ENCODE data around the gene ZNHIT3. TPM values are rescaled to one million over a fixed set of nuclear protein-coding genes. Genes with fewer than 3 reads are reported as not detected.

ZNHIT3 gene
- total and polyA plus RNA-seq, 10 of the 15 experiments (the other 5 are each of a cell fraction or from before 2014, with no cell fraction given), result 34.1 to 128 (median 55.6) TPM

- peaks cover 6% of the 10 kb centered on the region; the same call in 1 of the 2 replicates for H3K4me1 ChIP-seq (ENCODE audit: control insufficient read depth, insufficient read depth, low read length)
- no peak overlapping the region for H3K27ac ChIP-seq (ENCODE audit: control insufficient read depth, insufficient read depth)
- H3K36me3 ChIP-seq (ENCODE audit: control insufficient read depth in 2 of 2, insufficient read depth in 2 of 2, low read length in 1 of 2), result peaks cover 11 to 28% of the 10 kb centered on the region in 2 experiments; a peak in 3 of 4 replicates
- DNase-seq (ENCODE audit: low read depth, low spot score) (no peak), ATAC-seq (no peak), FAIRE-seq (no peak)
- no peaks in the 10 kb centered on the region for H3K27me3 ChIP-seq (replicated peaks in 1 of 2; ENCODE audit: control insufficient read depth in 2 of 2, insufficient read depth in 2 of 2, low read length in 1 of 2)
- no peaks in the 10 kb centered on the region for H4K20me1 ChIP-seq (ENCODE audit: control insufficient read depth, insufficient read depth)
- SMC1A ChIA-PET (ENCODE audit: uncharacterized antibody, unreplicated experiment), result interaction anchor here (1.0 kb wide), 1 partner anchor 23 kb away, joined by 3 read pairs; no protein-coding TSS in a partner anchor
- intact Hi-C loops (cut with micrococcal nuclease; ENCODE audit: unreplicated experiment) (no loop called here), in situ Hi-C loops (cut with MboI) (no loop called here)
- CTCF ChIA-PET, result interaction anchor here (0.7 to 2.6 kb wide), 2 partner anchors 11 to 1060 kb away, joined by 4 to 15 read pairs; partner anchors contain the start of genes MYO19 and PIGW
- POLR2A ChIA-PET, result interaction anchor here (1.0 kb wide), 1 partner anchor 65 kb away, joined by 3 read pairs; no protein-coding TSS in a partner anchor
- no peak for TF ChIP-seq MAX (IDR thresholded peaks at IDR 0.05; ENCODE audit: low read depth, low read length)
- TF ChIP-seq ZNF622 (IDR thresholded peaks at IDR 0.05), result no peak
- TF ChIP-seq ZNF592 (IDR thresholded peaks at IDR 0.05), result no peak
- TF ChIP-seq NFXL1 (IDR thresholded peaks at IDR 0.05; ENCODE audit: borderline replicate concordance), result no peak
- no peak for TF ChIP-seq NBN (IDR thresholded peaks at IDR 0.05)
- TF ChIP-seq TBL1XR1 (IDR thresholded peaks at IDR 0.05; ENCODE audit: low read depth, low read length), result no peak
- TF ChIP-seq BCL11A (IDR thresholded peaks at IDR 0.05; ENCODE audit: low read depth, low read length), result no peak
- TF ChIP-seq ZZZ3 (IDR thresholded peaks at IDR 0.05; ENCODE audit: control insufficient read depth, insufficient read length, low read depth), result no peak
- TF ChIP-seq BHLHE40 (IDR thresholded peaks at IDR 0.05; ENCODE audit: borderline replicate concordance in 1 of 2, low read depth in 2 of 2, low read length in 1 of 2), result no peak
- TF ChIP-seq E2F8 (IDR thresholded peaks at IDR 0.05; ENCODE audit: low read depth, partially characterized antibody), result no peak
- TF ChIP-seq CTCF (IDR thresholded peaks at IDR 0.05 in 2 of 3, conservative IDR thresholded peaks at IDR 0.05 in 1 of 3; ENCODE audit: control insufficient read depth in 2 of 3, extremely low read depth in 1 of 3, insufficient read depth in 1 of 3, low read depth in 3 of 3, low read length in 3 of 3), result no peak
- no peak for TF ChIP-seq NR2C1 (IDR thresholded peaks at IDR 0.05)
- no peak for TF ChIP-seq TCF12 (IDR thresholded peaks at IDR 0.05; ENCODE audit: low read depth, low read length)
- no TSS peak for BruUV-seq (replicated peaks)
- H2AFZ ChIP-seq (ENCODE audit: control insufficient read depth, low read depth, low read length), result no peak overlapping the region
- H3K9ac ChIP-seq (ENCODE audit: control insufficient read depth, insufficient read depth, low read length), result no peak overlapping the region
- RAD21 ChIA-PET (ENCODE audit: unreplicated experiment), result interaction anchor here (1.3 kb wide), 1 partner anchor 62 kb away, joined by 3 read pairs; no protein-coding TSS in a partner anchor
- 100% methylated on average over 2 of the region's 2 CpGs for WGBS (ENCODE audit: insufficient coverage, insufficient replicate concordance, low lambda C conversion rate, missing lambda C conversion rate)
- H3K4me2 ChIP-seq (ENCODE audit: control insufficient read depth, insufficient read depth), result no peak overlapping the region
- H3K79me2 ChIP-seq (ENCODE audit: control insufficient read depth, insufficient read depth, low read length), result no peaks in the 10 kb centered on the region
- no peak overlapping the region for H3K4me3 ChIP-seq
- no peaks in the 10 kb centered on the region; the same call in 2 of the 3 replicates for H3K9me3 ChIP-seq (replicated peaks; ENCODE audit: control insufficient read depth, insufficient read depth, low read length)
Observed at GRCh38 chr17:36523113-36523512, 36.6 kb downstream of the ZNHIT3 start.
